GM23338 (cell line): Measurements from ENCODE around the gene NTN3. TPM values are rescaled to one million over a fixed set of nuclear protein-coding genes. Genes with fewer than 3 reads are reported as not detected.

Source experiments
- ATAC-seq: fragments of 200-7000 bp; cut with Tn5 transposase; 3 replicates; pipeline ENCODE4 v1.9.1; 2020
- DNase-seq: peaks from one replicate; pipeline ENCODE4 v3.0.0-alpha.2; 2015; ENCODE audit warnings: low spot score
- H2AFZ ChIP-seq: fragments of 200-600 bp; sonication (generic); 2 replicates; pipeline ENCODE4 v1.8.0; 2016; ENCODE audit warnings: antibody characterized with exemption, mild to moderate bottlenecking, moderate library complexity
- H3F3A ChIP-seq: fragments of 200-600 bp; sonication (generic); replicated peaks from 2 replicates; pipeline ENCODE4 v1.8.0; 2017; ENCODE audit warnings: antibody characterized with exemption, mixed run types, low read depth
- H3K27ac ChIP-seq: fragments of 200-600 bp; sonication (generic); 2 replicates; pipeline ENCODE4 v1.6.1; 2016; ENCODE audit warnings: low read depth
- H3K27me3 ChIP-seq: fragments of 200-600 bp; sonication (generic); 2 replicates; pipeline ENCODE4 v1.8.0; 2016; ENCODE audit warnings: mild to moderate bottlenecking, mixed run types, moderate library complexity; ENCODE audit not compliant: insufficient read depth
- H3K36me3 ChIP-seq: fragments of 200-600 bp; sonication (generic); 2 replicates; pipeline ENCODE4 v1.8.0; 2016; ENCODE audit warnings: mild to moderate bottlenecking; ENCODE audit not compliant: insufficient read depth
- H3K4me1 ChIP-seq: fragments of 200-600 bp; sonication (generic); 2 replicates; pipeline ENCODE4 v1.8.0; 2016; ENCODE audit warnings: mild to moderate bottlenecking, moderate library complexity; ENCODE audit not compliant: insufficient read depth
- H3K4me2 ChIP-seq: fragments of 200-600 bp; sonication (generic); 2 replicates; pipeline ENCODE4 v1.7.1; 2017; ENCODE audit warnings: mixed run types
- H3K4me3 ChIP-seq: fragments of 200-600 bp; sonication (generic); 2 replicates; pipeline ENCODE4 v1.6.1; 2016; ENCODE audit warnings: mixed run types
- H3K79me2 ChIP-seq: fragments of 200-600 bp; sonication (generic); replicated peaks from 2 replicates; pipeline ENCODE4 v1.8.0; 2017; ENCODE audit warnings: mild to moderate bottlenecking; ENCODE audit not compliant: insufficient read depth
- H3K9me2 ChIP-seq: fragments of 200-600 bp; sonication (generic); 2 replicates; pipeline ENCODE4 v1.8.0; 2017; ENCODE audit not compliant: insufficient read depth
- H4K20me1 ChIP-seq: fragments of 200-600 bp; sonication (generic); replicated peaks from 2 replicates; pipeline ENCODE4 v1.8.0; 2017; ENCODE audit warnings: mild to moderate bottlenecking; ENCODE audit not compliant: insufficient read depth
- H3K27ac Mint-ChIP-seq: 2 replicates; pipeline ENCODE4 v1.8.0; 2020; ENCODE audit warnings: inconsistent platforms, mild to moderate bottlenecking, moderate library complexity, mixed read lengths
- H3K27me3 Mint-ChIP-seq: 3 replicates; pipeline ENCODE4 v1.8.0; 2022; ENCODE audit warnings: low read depth, mild to moderate bottlenecking, moderate library complexity, mixed read lengths, inconsistent platforms; ENCODE audit not compliant: insufficient read depth, poor library complexity
- H3K36me3 Mint-ChIP-seq: 3 replicates; pipeline ENCODE4 v1.8.0; 2021; ENCODE audit warnings: low read depth, mild to moderate bottlenecking, inconsistent platforms, moderate library complexity, mixed read lengths
- H3K4me1 Mint-ChIP-seq: 3 replicates; pipeline ENCODE4 v1.8.0; 2020; ENCODE audit warnings: mild to moderate bottlenecking, inconsistent platforms, mixed read lengths
- H3K4me3 Mint-ChIP-seq: 3 replicates; pipeline ENCODE4 v1.8.0; 2021; ENCODE audit warnings: moderate library complexity, mild to moderate bottlenecking, inconsistent platforms, mixed read lengths
- H3K9me3 Mint-ChIP-seq: 3 replicates; pipeline ENCODE4 v1.8.0; 2020; ENCODE audit warnings: moderate library complexity, mild to moderate bottlenecking, inconsistent platforms, mixed read lengths
- CREB1 ChIP-seq: fragments of 250-450 bp; sonication (Bioruptor Pico); IDR thresholded peaks from 2 replicates; pipeline ENCODE4 v1.5.0; 2020; ENCODE audit warnings: low read depth, mild to moderate bottlenecking, moderate library complexity
- CTCF ChIP-seq, 2 experiments: fragments of 200-600 bp in 1 of 2; sonication (generic) in 1 of 2; conservative IDR thresholded peaks; 2 replicates each; pipeline versions ENCODE4 v1.5.1 to v1.6.1; 2016 to 2017; ENCODE audit warnings: antibody characterized with exemption in 2 of 2, low read depth in 2 of 2, mild to moderate bottlenecking in 2 of 2, moderate library complexity in 1 of 2
- JUNB ChIP-seq: IDR thresholded peaks from one replicate; pipeline ENCODE4 v1.6.1; 2016; ENCODE audit warnings: antibody characterized with exemption; ENCODE audit not compliant: unreplicated experiment
- POLR2AphosphoS5 ChIP-seq: IDR thresholded peaks from 2 replicates; pipeline ENCODE4 v1.6.1; 2016; ENCODE audit warnings: antibody characterized with exemption, low read depth
- REST ChIP-seq: IDR thresholded peaks from one replicate; pipeline ENCODE4 v1.6.1; 2018; ENCODE audit warnings: antibody characterized with exemption; ENCODE audit not compliant: unreplicated experiment
- STAT1 ChIP-seq: IDR thresholded peaks from one replicate; pipeline ENCODE4 v1.6.1; 2016; ENCODE audit warnings: antibody characterized with exemption; ENCODE audit not compliant: unreplicated experiment
- ZNF331 ChIP-seq: fragments of 250-450 bp; sonication (Bioruptor Pico); IDR thresholded peaks from 2 replicates; pipeline ENCODE4 v1.5.0; 2020; ENCODE audit warnings: low read depth, mild to moderate bottlenecking, moderate library complexity
- polyA plus RNA-seq: library from polyadenylated mRNA; unstranded; fragments of >200 nt; fragmentation: Nextera tagmentation; extraction: Ambion mirVana; gene quantifications from 2 replicates; pipeline ENCODE4 v1.2.1, GENCODE V29; 2016
- total RNA-seq: library from RNA; depleted of rRNA; stranded (reverse); fragments of >200 nt; shearing (Covaris generic); gene quantifications from 2 replicates; pipeline ENCODE4 v1.2.3, GENCODE V29; 2014
- TF ChIP-seq, protein P1 (sequence below): IDR thresholded peaks from 2 replicates; pipeline ENCODE4 v1.6.1; 2016; ENCODE audit warnings: antibody characterized with exemption

NTN3 gene
- total and polyA plus RNA-seq, 2 experiments from 2014 or later = 0.10 to 1.7 TPM

DNA sequence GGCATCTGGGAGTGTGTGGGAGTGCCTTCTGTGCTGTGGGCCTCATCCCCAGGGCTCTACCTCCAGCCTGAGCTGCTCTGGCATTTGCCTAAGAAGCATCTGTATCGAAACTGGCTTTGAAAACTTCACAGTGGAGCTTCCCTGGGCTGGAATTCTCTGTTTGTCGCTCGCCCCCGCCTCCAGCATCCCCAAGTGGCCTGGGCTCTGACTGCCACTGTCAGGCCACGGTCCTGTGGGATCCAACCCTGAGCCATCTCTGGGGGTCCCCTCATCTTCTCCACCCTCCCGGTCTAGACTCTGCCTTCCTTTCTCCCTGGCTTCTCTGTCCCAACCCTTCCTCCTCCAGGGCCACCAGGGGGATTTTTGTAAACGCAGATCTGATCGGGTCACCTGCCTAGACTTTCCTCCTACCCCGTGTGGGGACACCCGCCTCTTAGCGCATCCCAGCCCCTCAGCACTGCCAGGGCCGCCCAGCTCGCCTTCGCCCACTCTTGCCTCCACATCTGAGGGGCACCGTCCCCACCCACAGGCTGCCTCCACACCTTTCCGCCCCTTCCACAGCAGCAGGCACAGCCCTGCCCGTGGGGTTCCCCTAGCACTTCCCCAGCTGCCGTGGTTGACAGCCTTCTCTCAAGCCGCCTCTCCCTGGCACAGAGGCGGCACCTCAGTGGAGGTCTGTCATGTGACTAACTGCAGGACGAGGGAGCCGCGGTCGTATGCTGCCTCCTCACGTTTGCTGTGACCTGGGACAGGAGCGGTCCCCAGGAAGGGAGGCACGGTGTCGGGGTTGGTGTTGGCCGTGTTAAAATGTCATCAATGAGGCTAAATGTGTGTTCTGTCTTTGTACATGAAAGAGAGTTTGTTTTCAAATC lies 15.8 kb downstream of the NTN3 start:
- no peak overlapping the region for H3K4me3 ChIP-seq
- H4K20me1 ChIP-seq = no peaks in the 10 kb centered on the region; the same call in 1 of the 2 replicates
- no peak overlapping the region for H3K4me2 ChIP-seq
- Mint-ChIP-seq H3K4me3 (no peak overlapping the region; the same call in 2 of the 3 replicates), H3K36me3 (no peaks in the 10 kb centered on the region; the same call in 1 of the 3 replicates), H3K27me3 (peaks cover 18% of the 10 kb centered on the region), H3K9me3 (no peaks in the 10 kb centered on the region), H3K4me1 (peaks cover 20% of the 10 kb centered on the region), H3K27ac (peak overlapping the region; percentile 63; the same call in 1 of the 2 replicates)
- no peaks in the 10 kb centered on the region for H3K9me2 ChIP-seq
- ATAC-seq = peak; percentile 61
- TF ChIP-seq POLR2AphosphoS5 (no peak), ZNF331 (CRISPR knock-in tag) (no peak), CTCF (conservative IDR thresholded peaks at IDR 0.05; ENCODE audit: low read depth in 2 of 2) (peak in 1 of 2 experiments; percentile 32; a peak in 2 of 4 replicates), STAT1 (no peak), REST (no peak), CREB1 (CRISPR knock-in tag) (no peak), JUNB (no peak)
- TF ChIP-seq, protein P1, sequence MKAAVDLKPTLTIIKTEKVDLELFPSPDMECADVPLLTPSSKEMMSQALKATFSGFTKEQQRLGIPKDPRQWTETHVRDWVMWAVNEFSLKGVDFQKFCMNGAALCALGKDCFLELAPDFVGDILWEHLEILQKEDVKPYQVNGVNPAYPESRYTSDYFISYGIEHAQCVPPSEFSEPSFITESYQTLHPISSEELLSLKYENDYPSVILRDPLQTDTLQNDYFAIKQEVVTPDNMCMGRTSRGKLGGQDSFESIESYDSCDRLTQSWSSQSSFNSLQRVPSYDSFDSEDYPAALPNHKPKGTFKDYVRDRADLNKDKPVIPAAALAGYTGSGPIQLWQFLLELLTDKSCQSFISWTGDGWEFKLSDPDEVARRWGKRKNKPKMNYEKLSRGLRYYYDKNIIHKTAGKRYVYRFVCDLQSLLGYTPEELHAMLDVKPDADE = no peak
- 0 out of 2 replicates have a peak, but pooled peaks cover 6% of the 10 kb centered on the region for H3K79me2 ChIP-seq
- no peak for DNase-seq
- H3K27ac ChIP-seq = no peak overlapping the region
- H3K27me3 ChIP-seq = no peaks in the 10 kb centered on the region
- H3F3A ChIP-seq = no peaks in the 10 kb centered on the region
- no peaks in the 10 kb centered on the region for H3K4me1 ChIP-seq
- H3K36me3 ChIP-seq = no peaks in the 10 kb centered on the region
- H2AFZ ChIP-seq = no peak overlapping the region
